Activated CD8-positive, alpha-beta memory T cell treated with anti-CD3 and anti-CD28 coated beads, Interleukin-2, amount 10 ng/mL, durations not matched to agents 7 days and 5 days (primary cell): ENCODE data around the gene YPEL4. TPM values are rescaled to one million over a fixed set of nuclear protein-coding genes. Genes with fewer than 3 reads are reported as not detected.

ENCODE experiments used
- microRNA-seq: library from miRNA; unstranded; fragments of <30 nt; microRNA quantifications from one replicate; pipeline ENCODE4 v1.2.0, GENCODE V29; 2022
- total RNA-seq, 2 experiments: library from RNA; stranded (reverse); gene quantifications; one replicate each; pipeline ENCODE4 v1.2.3, GENCODE V29; 2021

Gene YPEL4
- total RNA-seq, 2 experiments from 2014 or later, result 0.42 to 1.0 TPM

Small RNA genes within 50 kb of the gene (microRNA-seq; reads per million reads assigned to microRNA genes)
- gene MIR130A, result 461 reads per million, percentile 80 among the genes with 10 or more reads in this experiment

Other genes starting within 250 kb of the YPEL4 start
- 100 to 1,000 TPM; 106 to 117 TPM for gene SLC43A3, start 222.8 kb downstream of the YPEL4 start, total RNA-seq
- not detected for gene RTN4RL2, start 189.4 kb downstream of the YPEL4 start, total RNA-seq
- 10 to 100 TPM; 24.6 to 25.8 TPM for gene SLC43A1, start 134.2 kb downstream of the YPEL4 start, total RNA-seq
- gene TIMM10, start 119.2 kb downstream of the YPEL4 start, total RNA-seq, result 10 to 100 TPM; 74.5 to 92.9 TPM
- gene SMTNL1, start 112.3 kb downstream of the YPEL4 start, total RNA-seq, result not detected
- gene UBE2L6, start 82.2 kb downstream of the YPEL4 start, total RNA-seq, result 100 to 1,000 TPM; 245 to 317 TPM
- gene SERPING1, start 52.2 kb downstream of the YPEL4 start, total RNA-seq, result not detected
- 10 to 100 TPM; 15.7 to 22.6 TPM for gene CLP1, start 7.8 kb upstream of the YPEL4 start, total RNA-seq
- gene ZDHHC5, start 18.2 kb upstream of the YPEL4 start, total RNA-seq, result 10 to 100 TPM; 74.5 to 75.9 TPM
- 10 to 100 TPM; 11.7 to 14.9 TPM for gene MED19, start 62.3 kb upstream of the YPEL4 start, total RNA-seq
- gene TMX2, start 62.7 kb upstream of the YPEL4 start, total RNA-seq, result 10 to 100 TPM; 58.2 to 77.4 TPM
- 100 to 1,000 TPM; 114 to 145 TPM for gene SELENOH, start 91.6 kb upstream of the YPEL4 start, total RNA-seq
- gene BTBD18, start 101.9 kb upstream of the YPEL4 start, total RNA-seq, result not detected
- 1 to 10 TPM; 5.0 to 7.7 TPM for gene CTNND1, start 111.9 kb upstream of the YPEL4 start, total RNA-seq